Astrocyte of the hippocampus (primary cell): ENCODE measurements around the gene CDYL.
"Not testable (repeated sequence)": the region's sequence is repeated elsewhere in the genome, so short reads cannot be mapped to it uniquely, and the experiment has no call there.

Experiments used
- DNase-seq: peaks from one replicate; pipeline ENCODE4 v3.0.0; 2011; ENCODE audit warnings: low read depth, low spot score

Gene CDYL

DNA sequence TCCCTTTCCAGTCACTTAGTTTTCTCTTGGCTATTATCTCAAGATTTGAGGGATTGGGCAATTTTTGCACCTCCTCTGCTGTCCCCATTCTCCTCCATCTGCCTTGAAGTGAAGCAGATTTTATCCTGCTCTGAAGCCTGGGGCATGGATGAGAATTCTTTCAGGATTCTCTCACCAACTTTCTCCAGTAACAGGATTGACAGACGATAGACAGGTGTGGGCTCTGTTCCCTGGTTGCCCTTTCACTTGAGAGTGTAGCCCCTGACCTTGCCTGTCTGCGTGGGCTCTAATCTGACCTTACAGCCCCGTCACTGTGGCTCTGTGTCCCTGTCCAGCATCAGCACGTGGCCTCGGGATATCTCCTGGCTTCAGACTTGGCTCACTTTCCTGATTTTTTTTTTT is 27.1 kb downstream of the CDYL start:
- DNase-seq = no peak

DNA sequence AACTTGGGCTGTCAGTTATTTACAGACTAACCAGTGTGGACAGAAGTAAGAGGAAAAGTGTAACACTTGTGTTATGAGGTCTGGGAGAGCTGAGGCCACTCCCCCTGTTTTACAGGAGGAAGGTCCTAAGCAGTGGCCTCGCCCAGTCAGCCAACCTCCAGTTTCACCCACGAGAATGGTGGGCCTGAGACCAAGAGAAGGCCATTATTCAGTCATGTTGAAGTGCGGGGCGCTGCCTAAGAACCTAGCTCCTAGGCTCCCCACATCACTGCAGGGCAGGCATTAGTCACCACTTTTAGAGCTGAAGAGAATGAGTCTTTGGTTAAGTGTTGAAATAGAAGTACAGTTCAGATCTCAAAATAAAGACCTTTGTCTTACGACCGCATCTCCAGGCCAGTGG is 27.9 kb downstream of the CDYL start:
- peak; percentile 64 for DNase-seq

DNA sequence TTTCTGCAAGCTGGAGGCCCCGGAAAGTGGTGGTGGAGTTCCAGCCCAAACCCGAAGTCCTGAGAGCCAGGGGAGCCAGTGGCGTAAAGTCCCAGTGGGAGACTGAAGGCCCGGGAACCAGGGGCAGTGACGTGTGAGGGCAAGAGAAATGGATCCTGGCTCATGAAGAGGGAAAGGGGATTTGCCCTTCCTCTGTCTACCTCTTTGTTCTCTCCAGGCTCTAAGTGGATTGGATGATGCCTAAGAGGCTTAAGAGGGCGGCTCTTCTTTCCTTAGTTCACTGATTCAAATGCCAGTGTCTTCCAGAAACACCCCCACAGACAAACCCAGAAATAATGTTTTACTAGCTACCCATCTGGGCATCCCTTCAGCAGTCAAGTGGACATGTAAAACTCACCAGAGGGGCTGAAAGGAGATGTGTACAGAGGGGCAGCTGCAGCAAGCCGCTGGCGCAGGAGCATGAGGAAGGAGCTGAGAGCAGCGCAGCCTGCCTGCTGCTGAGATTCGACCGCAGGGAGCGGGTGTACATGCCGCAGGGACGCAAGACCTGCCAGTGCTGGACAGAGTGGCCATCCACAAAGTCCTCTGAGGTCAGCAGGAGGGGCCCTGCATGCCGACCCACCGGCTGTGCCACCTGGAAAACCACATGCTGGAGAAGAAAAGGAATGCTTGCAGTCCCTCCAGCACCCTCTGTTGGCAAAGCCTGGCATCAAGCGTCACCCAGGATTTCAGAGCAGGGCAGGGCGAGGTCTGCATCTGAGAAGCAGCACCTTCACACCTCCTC is 29.5 kb downstream of the CDYL start:
- peak; percentile 70 for DNase-seq

GRCh38 chr6:4806337-4806725 is 30.1 kb downstream of the CDYL start:
- no peak for DNase-seq

GRCh38 chr6:4806791-4807190 is 30.6 kb downstream of the CDYL start:
- DNase-seq = no peak

DNA sequence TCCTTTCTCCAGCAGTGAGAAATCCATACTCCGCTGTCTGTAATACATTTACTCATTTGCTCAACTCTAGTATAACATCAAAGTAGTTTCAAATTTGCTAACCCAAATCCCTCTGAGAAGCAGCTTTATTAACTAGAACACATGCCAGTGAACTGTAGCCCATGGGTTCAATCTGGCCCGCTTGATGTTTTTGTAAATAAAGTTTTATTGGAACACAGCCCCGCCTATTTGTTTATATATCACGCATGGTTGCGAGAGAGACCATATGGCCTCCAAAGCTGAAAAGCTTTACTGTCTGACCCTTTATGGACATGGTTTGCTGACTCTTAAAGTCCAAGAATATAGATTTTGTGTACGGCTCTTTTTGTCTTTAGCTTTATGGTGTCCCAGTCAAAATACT is 32.2 kb downstream of the CDYL start:
- DNase-seq = no peak

- DNase-seq = no peak
Measured at GRCh38 chr6:4809999-4810918, 34.1 kb downstream of the CDYL start.

DNA sequence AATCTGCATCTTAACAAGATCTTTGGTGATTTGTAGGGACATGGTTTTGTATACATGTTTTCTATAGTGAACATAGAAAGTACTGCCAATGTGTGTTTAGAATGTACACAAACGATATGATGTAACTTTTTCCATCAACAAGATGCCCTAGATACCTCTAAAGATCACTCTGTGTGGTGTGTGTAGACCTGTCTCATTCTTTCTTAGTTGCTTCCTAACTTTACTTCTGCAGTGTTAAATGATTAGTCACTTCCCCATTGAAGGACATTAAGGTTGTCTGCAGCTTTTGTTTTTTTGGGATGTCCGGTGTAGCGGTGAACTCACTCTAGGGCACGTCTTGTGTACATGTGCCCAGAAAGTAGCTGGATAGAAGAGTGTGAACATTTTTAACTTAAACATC is 35.9 kb downstream of the CDYL start:
- no peak for DNase-seq

DNA sequence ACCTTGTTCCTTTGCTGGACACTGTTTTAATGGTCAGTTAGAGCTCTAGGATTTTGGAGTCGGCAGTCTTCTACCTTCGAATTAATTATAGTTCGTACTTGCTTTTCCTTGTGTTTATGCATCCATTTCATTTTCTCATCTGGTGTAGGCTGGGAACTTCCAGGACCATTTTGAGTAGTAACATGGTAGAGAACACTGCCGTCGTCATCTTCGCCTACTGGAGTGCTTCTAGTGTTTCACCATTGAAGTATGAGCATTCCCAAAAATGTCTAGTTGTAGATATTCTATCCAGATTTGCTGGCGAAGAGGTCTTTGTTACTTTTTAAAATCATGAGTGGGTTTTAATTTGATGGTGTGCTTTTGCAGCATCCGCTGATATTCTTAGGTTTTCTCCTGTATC is 36.9 kb downstream of the CDYL start:
- DNase-seq = no peak

- no peak for DNase-seq
Measured at GRCh38 chr6:4814212-4814611, 38.0 kb downstream of the CDYL start.

DNA sequence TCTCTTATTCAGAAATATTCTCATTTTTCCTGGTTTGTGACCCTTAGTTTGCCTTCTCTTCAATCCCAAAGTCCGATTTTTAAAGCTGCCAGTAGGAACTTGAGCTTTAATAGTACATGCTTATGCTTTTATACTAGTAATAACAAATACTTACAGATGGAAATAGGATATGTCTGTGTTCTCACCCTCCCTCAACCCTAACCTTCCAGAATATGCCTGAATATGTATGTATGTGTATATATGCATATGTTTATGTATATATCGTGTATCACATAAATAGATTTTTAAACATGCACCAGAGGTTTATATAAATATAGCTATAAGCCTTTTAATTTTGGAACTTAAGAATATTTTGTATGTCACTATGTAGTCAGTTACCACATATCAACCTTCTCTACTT is 38.8 kb downstream of the CDYL start:
- no peak for DNase-seq

DNA sequence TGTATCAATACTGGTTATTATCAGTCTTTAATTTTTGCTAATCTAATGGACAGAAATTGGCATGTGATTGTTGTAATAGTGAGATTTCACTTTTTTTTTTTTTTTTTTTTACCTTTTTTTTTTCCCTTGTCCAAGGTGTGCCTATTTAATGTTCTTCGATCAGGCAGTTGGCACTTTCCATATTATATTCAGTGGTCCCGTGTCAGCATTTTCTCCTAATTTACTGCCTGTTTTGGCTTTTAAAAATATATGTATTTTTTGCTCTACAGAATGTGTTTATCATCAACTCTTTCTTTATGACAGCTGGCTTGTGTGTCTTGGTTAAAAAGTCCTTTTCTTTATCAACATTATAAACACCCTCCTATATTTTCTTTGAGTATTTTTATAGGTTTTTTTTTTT is 39.4 kb downstream of the CDYL start:
- DNase-seq = no peak

GRCh38 chr6:4816904-4817303 is 40.7 kb downstream of the CDYL start:
- no peak for DNase-seq

DNA sequence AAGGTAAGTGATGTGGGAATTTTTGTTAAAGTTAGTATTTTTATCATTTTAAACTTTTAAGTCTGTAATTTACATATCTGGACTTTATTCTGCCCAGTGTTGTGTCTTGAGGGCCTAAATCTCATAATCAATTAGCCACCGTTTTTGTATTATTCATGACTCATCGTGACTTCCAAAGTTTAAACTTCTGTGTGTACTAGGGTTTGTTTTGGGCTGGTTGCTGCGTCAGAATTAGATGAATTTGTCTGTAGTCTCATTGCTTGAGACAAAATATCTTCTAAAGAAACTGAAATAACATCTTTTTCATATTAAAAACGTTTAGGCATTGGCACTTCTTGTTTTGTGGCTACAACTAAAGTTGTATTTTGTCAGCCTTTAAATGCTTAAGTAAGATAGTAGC is 41.3 kb downstream of the CDYL start:
- DNase-seq = no peak

- DNase-seq = no peak
Measured at GRCh38 chr6:4818272-4818938, 42.2 kb downstream of the CDYL start.

DNA sequence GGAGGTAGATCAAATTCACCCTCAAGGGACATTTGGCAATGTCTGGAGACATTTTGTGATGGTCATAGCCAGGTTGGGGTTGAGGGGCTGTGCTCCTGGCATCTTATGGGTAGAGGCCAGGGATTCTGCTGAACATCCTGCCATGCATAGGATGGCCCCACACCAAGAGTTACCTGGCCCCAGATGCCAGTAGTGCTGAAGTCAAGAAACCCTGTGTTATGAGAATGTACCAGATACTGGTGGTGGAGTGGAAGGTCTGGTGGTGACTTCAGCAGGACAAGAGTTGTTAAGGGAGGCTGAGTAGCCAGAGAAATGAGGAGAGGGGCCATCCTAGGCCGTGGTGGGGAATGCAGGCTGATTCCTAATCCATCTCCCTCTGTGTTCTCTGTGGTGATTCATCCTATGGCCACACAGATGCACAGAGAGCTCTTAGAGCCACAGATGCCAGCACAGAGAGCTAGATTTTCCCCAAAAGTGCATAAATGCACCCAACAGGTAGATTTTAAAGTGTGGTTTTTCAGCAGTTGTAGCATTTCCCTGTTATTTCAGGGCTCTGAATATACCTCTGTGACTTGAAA is 43.6 kb downstream of the CDYL start:
- DNase-seq = no peak

- no peak for DNase-seq
Measured at GRCh38 chr6:4820704-4821276, 44.6 kb downstream of the CDYL start.

GRCh38 chr6:4822476-4822875 is 46.3 kb downstream of the CDYL start:
- DNase-seq = no peak

DNA sequence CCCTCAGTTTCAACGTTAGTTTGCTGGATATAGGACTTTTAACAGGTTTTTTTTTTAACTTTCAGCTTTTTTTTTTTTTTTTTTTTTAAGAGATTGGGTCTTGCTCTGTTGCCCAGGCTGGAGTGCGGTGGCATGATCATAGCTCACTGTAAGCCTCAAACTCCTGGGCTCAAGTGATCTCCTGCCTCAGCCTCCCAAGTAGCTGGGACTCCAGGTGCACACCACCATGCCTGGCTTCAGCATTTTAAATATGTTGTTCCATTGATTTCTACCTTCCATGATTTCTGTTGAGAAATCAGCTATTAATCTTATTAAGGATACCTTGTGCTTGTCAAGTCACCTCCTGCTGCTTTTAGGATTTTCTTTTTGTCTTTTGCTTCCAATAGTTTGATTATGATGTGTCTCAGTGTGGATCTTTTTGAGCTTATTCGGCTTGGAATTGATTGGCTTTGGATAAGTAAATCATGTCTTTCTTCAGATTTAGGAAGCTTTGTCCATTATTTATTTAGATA is 52.0 kb downstream of the CDYL start:
- DNase-seq = no peak

DNA sequence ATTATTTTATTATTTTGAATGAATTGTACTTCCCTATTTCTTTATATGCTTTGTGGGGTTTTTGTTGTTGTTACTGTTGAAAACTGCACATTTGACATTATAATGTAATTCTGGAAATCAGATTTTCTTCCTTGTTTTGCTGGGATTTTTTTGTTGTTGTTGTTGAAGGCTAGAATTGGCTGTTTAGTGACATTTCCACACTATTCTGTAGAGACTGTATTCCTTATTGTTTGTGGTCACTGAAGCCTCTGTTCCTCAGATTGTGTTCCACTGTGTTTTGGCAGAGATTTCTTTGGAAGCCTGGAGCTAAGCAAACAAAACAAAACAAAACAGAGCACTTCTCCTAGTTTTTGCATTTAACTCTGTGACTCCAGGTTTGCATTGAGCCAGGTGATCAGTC is 52.9 kb downstream of the CDYL start:
- DNase-seq = no peak

GRCh38 chr6:4835540-4835939 is 59.3 kb downstream of the CDYL start:
- DNase-seq = not testable (repeated sequence)
